NCI-H2107 treated with DMSO at 0.1 percent for 48 hours (cell line): ENCODE results near the gene SMOC1.

Experiments
- DNase-seq: peaks from one replicate; lab custom pipeline; 2025; ENCODE audit not compliant: unreplicated experiment; lab: John Stamatoyannopoulos, UW

SMOC1 gene

GRCh38 chr14:69937367-69938081 lies 58.3 kb downstream of the SMOC1 start:
- DNase-seq, result no peak

GRCh38 chr14:69938751-69939150 lies 59.5 kb downstream of the SMOC1 start:
- no peak for DNase-seq

GRCh38 chr14:69941768-69942742 lies 62.8 kb downstream of the SMOC1 start:
- DNase-seq, result no peak

GRCh38 chr14:69943084-69943780 lies 64.0 kb downstream of the SMOC1 start:
- no peak for DNase-seq

- no peak for DNase-seq
Measured at GRCh38 chr14:69945347-69945746, 66.1 kb downstream of the SMOC1 start.

GRCh38 chr14:69945912-69946311 lies 66.7 kb downstream of the SMOC1 start:
- DNase-seq, result peak; percentile 79

- DNase-seq, result no peak
Measured at GRCh38 chr14:69948351-69948750, 69.1 kb downstream of the SMOC1 start.

- no peak for DNase-seq
Measured at GRCh38 chr14:69951263-69951662, 72.0 kb downstream of the SMOC1 start.

- DNase-seq, result no peak
Measured at GRCh38 chr14:69951935-69952334, 72.7 kb downstream of the SMOC1 start.

GRCh38 chr14:69953266-69953915 lies 74.2 kb downstream of the SMOC1 start:
- DNase-seq, result no peak

- no peak for DNase-seq
Measured at GRCh38 chr14:69955855-69956845, 76.9 kb downstream of the SMOC1 start.

GRCh38 chr14:69956970-69957369 lies 77.8 kb downstream of the SMOC1 start:
- DNase-seq, result no peak

GRCh38 chr14:69957986-69958385 lies 78.8 kb downstream of the SMOC1 start:
- no peak for DNase-seq

GRCh38 chr14:69959136-69959535 lies 79.9 kb downstream of the SMOC1 start:
- DNase-seq, result no peak

GRCh38 chr14:69960296-69960695 lies 81.1 kb downstream of the SMOC1 start:
- DNase-seq, result no peak

- peak; percentile 40 for DNase-seq
Measured at GRCh38 chr14:69963966-69964365, 84.8 kb downstream of the SMOC1 start.

GRCh38 chr14:69964841-69965240 lies 85.6 kb downstream of the SMOC1 start:
- no peak for DNase-seq

GRCh38 chr14:69968132-69968531 lies 88.9 kb downstream of the SMOC1 start:
- DNase-seq, result no peak

- DNase-seq, result no peak
Measured at GRCh38 chr14:69968681-69969080, 89.5 kb downstream of the SMOC1 start.

GRCh38 chr14:69972755-69973154 lies 93.5 kb downstream of the SMOC1 start:
- no peak for DNase-seq
